ENCODE results near the gene MRPS30.
A peak's percentile ranks its signal among the peaks of the same experiment; 100 is the strongest.

The MRPS30 gene

GRCh38 chr5:44862808-44863207, 54.1 kb downstream of the MRPS30 start:
- DNase-seq, result no peak
- Histone ChIP-seq H3K36me3 (replicated peaks) (no peaks in the 10 kb centered on the region), H3K27ac (no peak overlapping the region), H3K27me3 (replicated peaks) (no peaks in the 10 kb centered on the region), H3K4me3 (ENCODE audit: low read depth, low read length) (no peak overlapping the region)
- peak; percentile 37 for TF ChIP-seq CTCF (IDR thresholded peaks at IDR 0.05; ENCODE audit: low read depth, low read length, missing control alignments)
- in situ Hi-C loops (cut with HindIII; ENCODE audit: low pct_ligation_motif_present, low sequenced_read_pairs), result no loop called here
